Breast epithelium (tissue), 3 donors: ENCODE results near the gene GADL1.

Experiments used
- POLR2A ChIP-seq: fragments of 450-650 bp; IDR thresholded peaks from one replicate; pipeline ENCODE4 v1.6.1; 2016; ENCODE audit warnings: antibody characterized with exemption, mild to moderate bottlenecking, moderate library complexity
- POLR2AphosphoS5 ChIP-seq, 3 donors: sonication (generic); formaldehyde crosslinking; IDR thresholded peaks; one replicate each; pipeline ENCODE4 v1.6.1; 2017; ENCODE audit warnings: antibody characterized with exemption in 3 of 3
- TF ChIP-seq, protein P1 (sequence below), 3 donors: fragments of 450-650 bp; IDR thresholded peaks; one replicate each; pipeline ENCODE4 v1.5.1; 2016 to 2017; ENCODE audit warnings: antibody characterized with exemption in 3 of 3, mild to moderate bottlenecking in 3 of 3, moderate library complexity in 3 of 3

DNA sequence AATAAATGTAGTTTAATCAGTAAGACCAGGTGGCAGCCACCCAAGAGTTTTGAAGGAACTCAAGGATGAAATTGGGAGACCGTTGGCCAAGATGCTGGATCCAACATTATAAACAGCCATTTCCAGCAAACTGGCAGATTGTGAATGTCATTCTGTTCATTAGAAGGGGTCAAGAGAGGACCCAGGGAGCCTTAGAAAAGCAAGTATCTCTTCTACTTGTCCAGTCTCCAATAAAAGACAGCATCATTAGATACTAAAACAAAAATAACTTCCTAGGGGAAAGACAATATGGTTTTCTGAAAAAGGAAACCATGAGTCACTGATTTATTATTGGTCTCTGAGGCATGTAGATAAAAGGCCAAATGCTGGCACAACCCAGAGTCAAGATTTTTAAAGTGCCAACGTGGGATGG lies 67.9 kb downstream of the GADL1 start:
- TF ChIP-seq, protein P1, sequence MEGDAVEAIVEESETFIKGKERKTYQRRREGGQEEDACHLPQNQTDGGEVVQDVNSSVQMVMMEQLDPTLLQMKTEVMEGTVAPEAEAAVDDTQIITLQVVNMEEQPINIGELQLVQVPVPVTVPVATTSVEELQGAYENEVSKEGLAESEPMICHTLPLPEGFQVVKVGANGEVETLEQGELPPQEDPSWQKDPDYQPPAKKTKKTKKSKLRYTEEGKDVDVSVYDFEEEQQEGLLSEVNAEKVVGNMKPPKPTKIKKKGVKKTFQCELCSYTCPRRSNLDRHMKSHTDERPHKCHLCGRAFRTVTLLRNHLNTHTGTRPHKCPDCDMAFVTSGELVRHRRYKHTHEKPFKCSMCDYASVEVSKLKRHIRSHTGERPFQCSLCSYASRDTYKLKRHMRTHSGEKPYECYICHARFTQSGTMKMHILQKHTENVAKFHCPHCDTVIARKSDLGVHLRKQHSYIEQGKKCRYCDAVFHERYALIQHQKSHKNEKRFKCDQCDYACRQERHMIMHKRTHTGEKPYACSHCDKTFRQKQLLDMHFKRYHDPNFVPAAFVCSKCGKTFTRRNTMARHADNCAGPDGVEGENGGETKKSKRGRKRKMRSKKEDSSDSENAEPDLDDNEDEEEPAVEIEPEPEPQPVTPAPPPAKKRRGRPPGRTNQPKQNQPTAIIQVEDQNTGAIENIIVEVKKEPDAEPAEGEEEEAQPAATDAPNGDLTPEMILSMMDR (IDR thresholded peaks at IDR 0.05): no peak
- no peak for TF ChIP-seq POLR2A
- no peak for TF ChIP-seq POLR2AphosphoS5 (IDR thresholded peaks at IDR 0.05)
